ENCODE measurements around the gene NRL.

The NRL gene

GRCh38 chr14:24144451-24144850 lies 29.7 kb upstream of the NRL start:
- DNase-seq (ENCODE audit: low spot score): no peak

- DNase-seq (ENCODE audit: low spot score): no peak
These were observed 28.8 kb upstream of the NRL start for GRCh38 chr14:24143511-24143910.

- DNase-seq (ENCODE audit: low spot score): peak; percentile 94
These were observed 26.5 kb upstream of the NRL start, which contains the start of gene EMC9 for GRCh38 chr14:24141097-24141880. TSS of gene EMC9 (minus strand) at chr14:24141591. CDS start at chr14:24141304, 287 bp downstream.

- DNase-seq (ENCODE audit: low spot score): no peak
These were observed 24.7 kb upstream of the NRL start for GRCh38 chr14:24139272-24139934.

GRCh38 chr14:24138396-24139271 lies 23.9 kb upstream of the NRL start:
- DNase-seq (ENCODE audit: low spot score): no peak

GRCh38 chr14:24137529-24138395 lies 23.0 kb upstream of the NRL start:
- DNase-seq (ENCODE audit: low spot score): no peak

- no peak for DNase-seq (ENCODE audit: low spot score)
These were observed 22.2 kb upstream of the NRL start for GRCh38 chr14:24136684-24137528.

- DNase-seq (ENCODE audit: low spot score): peak; percentile 93
These were observed 21.3 kb upstream of the NRL start, which contains the start of gene PSME1 for GRCh38 chr14:24135834-24136683. TSS of gene PSME1 (plus strand) at chr14:24136194. CDS start at chr14:24136263, 69 bp downstream.

- no peak for DNase-seq (ENCODE audit: low spot score)
These were observed 20.8 kb upstream of the NRL start for GRCh38 chr14:24135584-24135833.

- DNase-seq (ENCODE audit: low spot score): no peak
These were observed 19.0 kb upstream of the NRL start for GRCh38 chr14:24133735-24134134.

GRCh38 chr14:24132976-24133375 lies 18.2 kb upstream of the NRL start:
- no peak for DNase-seq (ENCODE audit: low spot score)

- no peak for DNase-seq (ENCODE audit: low spot score)
These were observed 17.4 kb upstream of the NRL start for GRCh38 chr14:24132061-24132685.

- no peak for DNase-seq (ENCODE audit: low spot score)
These were observed 16.8 kb upstream of the NRL start for GRCh38 chr14:24131549-24131966.

- no peak for DNase-seq (ENCODE audit: low spot score)
These were observed 16.2 kb upstream of the NRL start for GRCh38 chr14:24130717-24131548.

- no peak for DNase-seq (ENCODE audit: low spot score)
These were observed 15.6 kb upstream of the NRL start, which contains the start of gene FITM1 for GRCh38 chr14:24130380-24130716. TSS of gene FITM1 (plus strand) at chr14:24130659. CDS start at chr14:24131564, 905 bp downstream.

GRCh38 chr14:24129410-24129998 lies 14.8 kb upstream of the NRL start:
- DNase-seq (ENCODE audit: low spot score): no peak

- DNase-seq (ENCODE audit: low spot score): no peak
These were observed 12.9 kb upstream of the NRL start for GRCh38 chr14:24127673-24128072.

GRCh38 chr14:24126939-24127338 lies 12.2 kb upstream of the NRL start:
- no peak for DNase-seq (ENCODE audit: low spot score)

All from iPS-NIHi11 (cell line).